K562 (cell line): ENCODE data around the gene CDR2L. TPM values are rescaled to one million over a fixed set of nuclear protein-coding genes. Genes with fewer than 3 reads are reported as not detected.

ENCODE experiments used
- ATF3 ChIP-seq, 2 experiments: fragments of 450-650 bp in 1 of 2; sonication (generic) in 1 of 2; formaldehyde crosslinking in 1 of 2; IDR thresholded peaks in 1 of 2; conservative IDR thresholded peaks in 1 of 2; 2 replicates each; pipeline versions ENCODE4 v1.6.1 to v1.8.1; 2016 to 2023; ENCODE audit warnings: mild to moderate bottlenecking in 2 of 2, moderate library complexity in 2 of 2, inconsistent platforms in 1 of 2, missing genetic modification reagents in 1 of 2
- BRD9 ChIP-seq: fragments of 450-650 bp; IDR thresholded peaks from 2 replicates; pipeline ENCODE4 v1.6.1; 2018; ENCODE audit warnings: low read depth; ENCODE audit not compliant: partially characterized antibody
- FOXP4 ChIP-seq: sonication (generic); formaldehyde crosslinking; IDR thresholded peaks from 2 replicates; pipeline ENCODE4 v1.8.0; 2022; ENCODE audit warnings: mild to moderate bottlenecking, missing genetic modification reagents, borderline replicate concordance
- MGA ChIP-seq: fragments of 450-650 bp; IDR thresholded peaks from 2 replicates; pipeline ENCODE4 v1.6.1; 2016; ENCODE audit warnings: mild to moderate bottlenecking, moderate library complexity
- RAD51 ChIP-seq: fragments of 450-650 bp; IDR thresholded peaks from 2 replicates; pipeline ENCODE4 v1.7.1; 2016; ENCODE audit warnings: low read depth, mild to moderate bottlenecking, borderline replicate concordance
- SMARCE1 ChIP-seq: fragments of 450-650 bp; IDR thresholded peaks from 2 replicates; pipeline ENCODE4 v1.7.1; 2016; ENCODE audit warnings: mild to moderate bottlenecking
- VEZF1 ChIP-seq: fragments of 200-800 bp; sonication (Bioruptor generic); IDR thresholded peaks from 2 replicates; pipeline ENCODE4 v1.6.1; 2017; ENCODE audit warnings: missing genetic modification characterization, missing compliant biosample characterization
- ZKSCAN1 ChIP-seq: fragments of 150-350 bp; IDR thresholded peaks from 2 replicates; pipeline ENCODE4 v1.6.1; 2016; ENCODE audit warnings: low read depth, low read length
- ZNF584 ChIP-seq: fragments of 200-800 bp; sonication (Bioruptor generic); IDR thresholded peaks from 2 replicates; pipeline ENCODE4 v1.6.1; 2016; ENCODE audit warnings: low read depth, mild to moderate bottlenecking, missing genetic modification characterization, missing compliant biosample characterization
- polyA plus RNA-seq, 8 experiments: library from polyadenylated mRNA; depleted of rRNA in 4 of 8; stranded (reverse) in 5 of 8; unstranded in 3 of 8; fragments of >200 nt; fragmentation: Nextera tagmentation in 2 of 8; fragmentation: Illumina TruSeq in 1 of 8; extraction: Ambion mirVana in 2 of 8; extraction: Trizol in 1 of 8; gene quantifications; 2 replicates each; pipeline versions ENCODE4 v1.2.1 to v1.2.3, GENCODE V29; 2011 to 2014; ENCODE audit warnings: inconsistent platforms in 1 of 8, missing spikeins in 1 of 8
- total RNA-seq, 7 experiments: library from RNA; depleted of rRNA in 6 of 7; stranded (reverse); fragments of >200 nt in 6 of 7; fragmentation: Illumina TruSeq in 2 of 7; extraction: Trizol in 2 of 7; gene quantifications; 2 replicates each; pipeline versions ENCODE4 v1.2.1 to v1.2.3, GENCODE V29; 2011 to 2021; ENCODE audit warnings: low replicate concordance in 1 of 7

The CDR2L gene
- total and polyA plus RNA-seq, 9 of the 15 experiments (the other 6 are each of a cell fraction or from before 2014, with no cell fraction given): 2.7 to 16.0 (median 7.3) TPM

- peak; percentile 99 for TF ChIP-seq MGA
- TF ChIP-seq VEZF1 (CRISPR knock-in tag): peak; percentile 65
- peak; percentile 32; the same call in 1 of the 2 replicates for TF ChIP-seq ATF3 (IDR thresholded peaks at IDR 0.05)
- TF ChIP-seq ATF3 (CRISPR knock-in tag; conservative IDR thresholded peaks at IDR 0.05): no peak
- peak; percentile 64; the same call in 1 of the 2 replicates for TF ChIP-seq SMARCE1
- TF ChIP-seq RAD51: peak; percentile 86
- TF ChIP-seq FOXP4 (CRISPR knock-in tag): peak; percentile 94; the same call in 1 of the 2 replicates
- TF ChIP-seq ZKSCAN1: 0 out of 2 replicates have a peak, but pooled peaks have one; percentile 33
- no peak for TF ChIP-seq ZNF584
- TF ChIP-seq BRD9: peak; percentile 45
Observed at GRCh38 chr17:74960570-74961342, 26.7 kb upstream of the CDR2L start (continued).
